Fibroblast of pulmonary artery (primary cell): ENCODE measurements around the gene TSR2.

ENCODE experiments used
- DNase-seq: peaks from one replicate; pipeline ENCODE4 v3.0.0-alpha.2; 2010; ENCODE audit warnings: low read depth
- H3K4me3 ChIP-seq: replicated peaks from 2 replicates; pipeline ENCODE4 v1.5.1; 2011; ENCODE audit warnings: low read depth, mild to moderate bottlenecking, control low read depth, low read length, moderate library complexity
- CTCF ChIP-seq: IDR thresholded peaks from 2 replicates; pipeline ENCODE4 v1.5.1; 2011; ENCODE audit warnings: mild to moderate bottlenecking, control low read depth, low read length, inconsistent platforms; ENCODE audit errors: missing control alignments

TSR2 gene

DNA sequence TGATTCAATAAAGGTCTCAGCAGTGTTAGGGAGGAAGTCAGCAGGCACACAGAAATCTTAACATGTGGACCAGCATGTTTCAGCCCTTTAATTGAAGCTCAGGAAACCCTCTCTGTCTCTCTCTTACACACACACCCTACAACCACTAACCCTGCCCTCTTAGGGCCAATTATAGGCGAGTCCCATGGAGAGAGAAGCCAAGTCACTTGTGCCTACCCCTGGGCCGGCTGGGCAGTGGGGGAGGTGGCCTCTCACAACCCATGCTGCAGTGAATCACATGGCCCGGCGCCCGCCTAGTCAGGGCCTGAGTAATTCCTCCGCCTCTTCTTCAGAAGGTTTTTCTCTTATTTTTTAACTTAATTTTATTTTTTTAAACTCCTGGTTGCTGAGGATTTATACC lies 52.1 kb downstream of the TSR2 start:
- TF ChIP-seq CTCF, result no peak
- H3K4me3 ChIP-seq, result no peak overlapping the region
- DNase-seq, result peak; percentile 49

DNA sequence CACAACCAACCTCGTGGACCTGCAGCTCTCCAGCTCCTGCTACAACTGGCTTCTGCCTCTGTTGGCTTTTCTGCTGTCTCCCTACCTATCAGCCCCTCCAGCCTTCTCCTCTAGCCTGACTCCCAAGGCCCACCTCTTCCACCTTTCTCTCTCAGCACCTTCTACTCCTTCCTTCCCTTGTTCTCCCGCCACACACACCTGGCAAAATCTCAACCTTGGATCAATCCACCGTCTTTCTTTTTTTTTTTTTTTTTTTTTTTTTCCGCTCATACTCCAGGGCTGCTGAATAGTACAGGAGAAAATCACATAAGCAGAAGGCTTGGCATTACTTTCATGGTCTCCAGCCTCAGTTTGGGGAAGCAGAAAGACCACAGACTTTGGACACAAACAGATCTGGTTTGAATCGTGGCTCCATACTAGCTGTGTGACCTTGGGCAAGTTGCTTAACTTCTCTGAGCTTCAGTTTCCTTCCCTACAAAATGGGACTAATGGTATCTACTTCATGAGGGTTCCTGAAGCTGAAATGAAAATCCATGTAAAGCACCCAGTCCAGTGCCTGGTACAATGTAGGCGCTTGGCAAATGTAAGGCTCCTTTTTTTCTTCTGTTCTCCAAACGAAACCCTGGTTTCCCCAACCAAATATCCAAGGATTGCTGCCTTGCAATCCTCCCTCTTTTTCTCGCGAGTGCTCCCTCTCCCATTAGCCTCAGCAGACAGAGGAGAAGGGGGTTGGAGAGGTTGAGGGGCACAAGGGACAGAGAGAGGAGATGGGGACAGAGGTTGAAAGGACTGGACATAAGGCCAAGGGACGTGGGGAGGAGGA lies 54.2 kb downstream of the TSR2 start:
- H3K4me3 ChIP-seq, result peak overlapping the region; percentile 62
- no peak for TF ChIP-seq CTCF
- no peak for DNase-seq
